HPDE6-E6E7 (cell line): ENCODE data around the gene RAPGEF2.
"Not testable (repeated sequence)": the region's sequence is repeated elsewhere in the genome, so short reads cannot be mapped to it uniquely, and the experiment has no call there.

Source experiments
- DNase-seq: peaks from one replicate; pipeline ENCODE4 v3.0.0; 2011; ENCODE audit warnings: missing footprints; ENCODE audit errors: extremely low spot score

Gene RAPGEF2

DNA sequence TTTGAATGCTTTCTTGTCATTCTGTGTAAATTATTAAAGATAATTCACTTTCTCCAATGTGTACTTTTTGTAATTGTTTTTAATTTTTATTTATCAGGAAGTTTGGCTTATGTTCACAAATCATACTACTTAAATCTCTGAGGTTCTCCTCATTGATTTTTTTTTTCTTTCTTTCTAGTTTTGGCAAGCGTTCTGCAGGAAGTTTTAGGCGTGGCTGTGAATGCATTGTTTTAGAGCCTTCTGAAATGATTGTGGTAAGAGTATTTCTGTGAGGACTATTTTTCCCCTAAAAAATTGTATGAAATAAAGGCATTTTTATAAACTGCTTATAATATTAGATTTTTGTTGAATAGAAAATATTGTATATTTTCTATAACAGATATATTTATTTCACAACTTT is 135.8 kb downstream of the RAPGEF2 start:
- no peak for DNase-seq

DNA sequence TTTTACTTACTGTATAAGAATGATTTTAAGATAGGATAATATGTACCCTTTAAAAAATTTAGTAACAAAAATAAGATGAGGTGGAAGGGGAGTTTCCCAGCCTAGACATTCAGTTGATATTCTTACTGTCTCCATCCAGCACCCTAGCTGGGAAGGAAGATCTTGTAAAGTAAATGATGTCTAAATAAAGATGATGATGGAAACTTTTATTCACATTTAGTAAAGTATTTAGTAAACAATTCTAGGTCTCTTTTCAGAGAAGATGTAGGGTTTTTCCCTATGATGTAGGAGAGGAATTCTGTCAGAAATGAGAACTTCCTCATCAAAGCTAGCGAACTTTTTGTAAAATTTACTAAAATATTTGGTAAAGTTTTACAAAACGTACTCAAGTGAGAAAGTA is 136.8 kb downstream of the RAPGEF2 start:
- DNase-seq, result no peak

DNA sequence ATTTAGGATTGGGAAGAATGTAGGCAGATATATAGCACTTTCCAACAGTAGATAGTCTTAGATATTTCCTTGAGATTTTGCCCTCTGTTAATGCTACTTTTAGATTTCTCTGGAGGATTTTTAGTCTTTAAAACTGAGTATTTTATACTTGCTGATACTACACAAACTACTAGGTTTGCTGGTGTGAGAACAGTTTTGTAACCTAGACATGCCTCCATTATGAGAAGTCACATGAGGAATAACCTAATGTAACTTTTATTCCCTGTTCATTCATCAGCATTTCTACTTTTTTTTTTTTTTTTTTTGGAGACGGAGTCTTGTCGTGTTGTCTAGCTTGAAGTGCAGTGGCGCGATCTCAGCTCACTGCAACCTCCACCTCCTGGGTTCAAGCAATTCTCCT is 137.2 kb downstream of the RAPGEF2 start:
- DNase-seq, result no peak

DNA sequence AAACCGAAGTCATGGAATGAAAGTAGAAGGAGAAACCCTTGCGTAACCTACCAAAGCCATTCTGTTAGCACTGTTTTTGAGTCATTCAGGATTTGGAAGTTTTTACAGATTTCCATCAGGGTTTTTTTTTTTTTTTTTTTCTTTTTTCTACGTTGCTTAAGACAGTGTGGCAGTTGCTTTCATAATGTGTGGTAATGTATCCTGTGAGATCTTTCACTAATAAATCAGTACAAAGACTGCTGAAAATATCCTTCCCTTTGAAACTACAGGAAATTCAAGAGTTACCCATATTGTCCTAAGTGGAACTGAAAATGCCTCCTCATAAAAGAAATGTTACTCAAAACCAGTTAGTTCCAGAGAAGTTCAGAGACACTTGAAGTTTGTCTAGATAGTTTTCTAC is 137.8 kb downstream of the RAPGEF2 start:
- DNase-seq, result no peak

DNA sequence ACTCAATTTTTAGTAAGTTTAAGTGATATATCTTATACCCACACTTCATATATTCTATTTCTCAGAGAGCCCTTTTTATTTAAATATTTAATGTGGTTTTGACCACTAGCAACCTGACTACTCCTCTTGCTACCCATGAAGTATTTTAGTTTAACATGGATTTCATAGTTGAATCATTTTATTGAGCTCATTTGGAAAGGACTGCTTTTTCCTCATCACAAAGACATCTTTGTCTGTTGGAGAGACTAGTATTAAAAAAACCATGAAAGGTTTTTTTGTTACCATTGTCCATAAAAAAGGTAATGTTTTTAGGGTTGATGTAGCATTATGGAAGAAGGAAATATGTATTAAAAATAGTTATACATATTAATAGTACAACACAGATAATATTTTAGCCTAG is 139.5 kb downstream of the RAPGEF2 start:
- DNase-seq, result no peak

DNA sequence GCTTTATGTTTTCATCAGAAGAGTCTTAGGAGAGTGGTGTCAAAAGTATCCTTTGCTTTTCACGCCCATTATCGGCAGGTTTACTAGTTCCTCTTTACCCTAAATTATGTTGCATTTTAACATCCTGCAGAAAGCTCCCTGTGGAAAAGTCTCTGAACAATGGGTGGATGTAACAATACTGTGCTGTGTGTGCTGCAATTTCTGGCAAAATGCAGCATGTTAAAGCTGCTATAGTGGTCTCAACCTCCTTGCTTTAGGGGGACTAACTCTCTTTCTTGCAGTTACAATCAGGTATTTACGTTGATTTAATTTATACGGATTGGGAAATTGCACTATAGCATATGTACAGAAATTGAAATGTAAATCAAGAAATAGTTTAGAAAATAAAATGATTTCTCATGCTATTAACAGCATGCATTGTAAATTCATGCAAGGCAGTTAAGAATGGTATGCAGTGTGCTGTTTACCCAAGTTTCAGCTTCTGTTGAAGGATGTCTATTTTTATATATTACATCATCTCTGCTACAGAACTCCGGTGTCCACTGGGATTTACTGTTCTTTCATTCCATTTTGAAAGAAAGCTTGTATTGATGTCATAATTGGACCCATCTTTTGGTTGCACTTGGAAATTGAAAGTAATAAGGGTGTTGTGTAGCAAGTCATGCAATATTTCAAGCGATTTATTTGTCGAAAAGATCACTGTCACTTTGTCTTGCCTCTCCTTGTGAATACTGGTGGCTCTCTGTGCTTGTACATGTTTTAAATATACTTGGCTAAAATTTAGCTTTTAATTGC is 145.7 kb downstream of the RAPGEF2 start:
- DNase-seq, result no peak

DNA sequence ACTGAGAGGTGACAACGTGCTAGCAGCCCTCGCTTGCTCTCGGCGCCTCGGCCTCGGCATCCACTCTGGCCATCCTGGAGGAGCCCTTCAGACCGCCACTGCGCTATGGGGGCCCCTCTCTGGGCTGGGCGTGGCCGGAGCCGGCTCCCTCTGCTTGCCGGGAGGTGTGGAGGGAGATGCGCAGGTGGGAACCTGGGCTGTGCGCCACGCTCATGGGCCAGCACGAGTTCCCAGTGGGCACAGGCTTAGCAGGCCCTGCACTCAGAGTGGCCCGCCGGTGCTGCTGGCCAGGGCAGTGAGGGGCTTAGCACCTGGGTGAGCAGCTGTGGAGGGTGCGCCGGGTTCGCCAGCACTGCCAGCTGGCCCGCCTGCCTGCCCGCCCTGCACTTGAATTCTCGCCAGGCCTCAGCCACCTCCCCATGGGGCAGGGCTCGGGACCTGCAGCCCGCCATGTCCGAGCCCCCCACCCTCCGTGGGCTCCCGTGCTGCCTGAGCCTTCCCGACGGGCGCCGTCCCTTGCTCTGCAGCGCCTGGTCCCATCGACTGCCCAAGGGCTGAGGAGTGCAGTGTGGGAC is 148.0 kb downstream of the RAPGEF2 start:
- no peak for DNase-seq

DNA sequence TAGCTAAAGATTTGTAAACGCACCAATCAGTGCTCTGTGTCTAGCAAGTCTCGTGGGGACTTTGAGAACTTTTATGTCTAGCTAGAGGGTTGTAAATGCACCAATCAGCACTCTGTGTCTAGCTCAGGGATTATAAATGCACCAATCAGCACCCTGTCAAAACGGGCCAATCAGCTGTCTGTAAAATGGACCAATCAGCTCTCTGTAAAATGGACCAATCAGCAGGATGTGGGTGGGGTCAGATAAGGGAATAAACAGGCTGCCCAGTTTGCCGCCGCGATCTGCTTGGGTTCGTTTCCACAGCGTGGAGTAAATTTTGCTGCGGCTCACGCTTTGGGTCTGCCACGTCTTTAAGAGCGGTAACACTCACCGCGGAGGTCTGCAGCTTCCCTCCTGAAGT is 148.7 kb downstream of the RAPGEF2 start:
- DNase-seq, result not testable (repeated sequence)

DNA sequence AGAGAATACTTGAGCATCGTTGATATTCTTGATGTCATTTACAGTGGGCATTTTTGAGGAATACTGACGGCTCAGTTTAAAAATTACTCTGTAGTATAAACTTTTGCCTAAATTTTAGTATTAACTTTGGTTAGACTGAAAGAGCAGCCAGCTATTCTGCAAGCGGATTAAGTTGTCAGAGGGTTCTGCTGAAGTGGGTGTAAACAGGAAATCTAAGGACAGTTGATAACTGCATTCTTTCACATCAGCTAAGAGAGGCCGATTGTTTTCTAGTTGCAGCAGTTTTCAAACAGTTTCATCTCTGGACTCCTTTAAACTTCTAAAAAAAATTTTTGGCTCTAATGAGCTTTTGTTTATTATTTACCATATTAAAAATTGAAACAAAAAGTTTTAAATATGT is 149.6 kb downstream of the RAPGEF2 start:
- DNase-seq, result no peak

DNA sequence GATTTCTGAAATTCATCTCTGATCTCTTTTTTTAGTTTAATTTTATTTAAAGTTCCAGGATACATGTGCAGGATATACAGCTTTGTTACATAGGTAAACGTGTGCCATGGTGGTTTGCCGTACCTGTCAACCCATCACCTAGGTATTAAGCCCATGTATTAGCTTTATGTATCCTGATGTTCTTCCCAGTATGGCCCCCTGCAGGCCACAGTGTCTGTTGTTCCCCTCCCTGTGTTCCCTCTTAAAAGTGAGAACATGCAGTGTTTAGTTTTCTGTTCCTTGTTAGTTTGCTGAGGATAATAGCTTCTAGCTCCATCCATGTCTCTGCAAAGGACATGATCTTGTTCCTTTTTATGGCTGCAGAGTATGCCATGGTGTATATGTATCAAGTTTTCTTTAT is 153.2 kb downstream of the RAPGEF2 start:
- no peak for DNase-seq

DNA sequence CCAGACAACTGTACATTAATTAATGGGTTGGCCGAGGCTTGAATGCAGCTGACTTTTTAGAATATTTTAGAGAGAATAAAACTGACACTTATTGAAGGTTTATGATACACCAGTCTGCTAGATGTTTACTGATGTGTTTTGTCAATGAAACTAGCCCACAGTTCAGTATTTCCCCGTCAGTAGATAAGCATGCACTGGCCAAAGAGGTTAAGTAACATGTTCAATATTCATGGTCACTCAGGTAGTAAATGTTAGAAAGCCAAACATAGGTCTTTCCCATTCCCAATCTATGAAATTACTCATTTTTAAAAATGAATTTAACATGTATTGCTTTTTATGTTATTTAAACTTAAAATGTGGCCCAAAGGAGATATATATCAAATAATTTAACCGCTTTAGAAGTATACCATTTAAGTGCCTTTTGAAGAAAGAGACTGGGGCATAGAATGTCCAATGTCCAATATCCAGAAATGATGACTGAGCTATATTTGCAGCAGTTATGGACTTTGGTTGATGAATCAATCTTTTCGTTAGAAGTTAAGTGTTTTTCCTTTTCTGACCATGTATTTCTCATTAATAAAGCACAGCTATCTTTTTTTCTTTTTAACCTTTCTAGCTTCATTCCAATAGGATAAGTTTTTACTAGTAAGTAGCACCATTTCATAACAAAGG is 156.1 kb downstream of the RAPGEF2 start:
- no peak for DNase-seq

DNA sequence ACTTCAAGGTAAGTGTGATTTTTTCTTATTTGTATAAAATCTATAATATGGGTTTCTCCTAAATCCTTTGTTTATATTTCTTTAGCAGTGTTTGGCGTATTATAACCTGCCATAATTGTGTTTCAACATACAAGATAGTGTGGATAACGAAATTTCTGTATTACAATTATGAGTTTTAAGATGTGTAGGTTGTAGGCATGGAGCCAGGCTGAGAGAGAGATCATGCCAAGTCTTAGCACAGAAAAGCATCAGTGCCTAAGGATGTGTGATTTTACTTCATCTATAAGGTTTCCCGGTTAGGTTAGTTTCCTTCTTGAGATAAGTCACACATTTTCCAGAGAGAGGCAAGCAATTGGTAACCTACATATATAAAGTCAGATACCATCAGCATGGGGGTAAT is 161.2 kb downstream of the RAPGEF2 start:
- DNase-seq, result no peak

DNA sequence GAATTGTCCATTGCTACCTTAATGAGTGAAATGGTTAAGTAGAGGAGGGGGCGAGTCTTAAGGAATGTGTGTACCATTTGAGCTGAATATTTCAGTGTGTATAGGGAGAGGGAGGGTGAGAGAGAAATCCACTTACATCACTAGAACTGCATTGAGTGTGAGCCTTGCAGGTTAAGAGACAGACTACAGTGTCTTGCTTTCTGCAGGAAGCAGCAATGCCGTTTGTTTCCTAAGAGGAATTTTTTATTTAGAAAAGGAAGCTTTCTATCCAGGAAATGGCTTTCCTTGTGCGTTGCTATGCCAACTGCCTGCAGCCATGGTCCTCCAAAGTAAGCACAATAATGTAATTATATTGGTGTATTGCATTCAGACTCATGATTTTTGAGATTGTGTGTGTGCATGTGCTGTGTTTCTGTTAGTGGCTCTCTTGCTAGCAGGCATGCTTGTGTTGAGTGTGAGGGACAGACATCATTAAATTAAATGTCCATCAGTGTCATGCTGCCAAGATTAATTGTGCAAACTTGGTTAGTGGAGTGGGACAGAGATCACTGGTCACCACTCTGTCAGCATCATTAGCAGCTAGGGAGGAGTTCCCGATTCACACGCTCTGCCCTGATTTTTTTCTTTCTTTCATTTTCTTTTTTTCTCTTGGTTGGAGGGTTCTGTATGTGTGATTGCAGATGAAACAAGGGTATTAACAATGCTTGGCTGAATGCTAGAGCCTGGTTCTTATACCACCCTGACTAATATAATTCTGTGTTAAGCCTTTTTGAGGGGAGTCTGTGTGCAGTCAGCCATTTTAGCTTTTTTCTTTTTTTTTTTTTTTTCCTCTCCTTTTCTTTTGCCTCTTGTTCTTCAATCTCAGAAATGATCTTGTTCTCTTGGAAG is 164.3 kb downstream of the RAPGEF2 start:
- DNase-seq, result no peak

DNA sequence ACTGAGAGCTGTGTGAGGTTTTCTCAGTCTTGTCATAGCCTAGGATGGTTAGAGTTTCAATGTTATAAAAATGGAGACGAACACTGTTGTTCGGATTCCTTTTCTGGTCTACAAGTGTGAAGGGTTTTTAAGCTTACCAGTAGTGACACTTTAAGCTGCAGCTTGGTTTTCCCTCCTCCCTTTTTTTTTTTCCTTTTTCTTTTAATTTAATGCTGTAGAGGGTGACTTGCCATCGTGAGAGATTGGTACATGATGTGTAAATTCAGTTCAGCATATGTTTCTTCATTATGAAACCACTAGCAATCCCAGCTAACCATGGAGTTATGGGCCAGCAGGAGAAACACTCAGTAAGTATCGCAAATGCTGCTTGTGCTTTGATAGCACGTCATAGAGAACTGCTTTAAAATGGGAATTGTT is 165.0 kb downstream of the RAPGEF2 start:
- DNase-seq, result no peak

DNA sequence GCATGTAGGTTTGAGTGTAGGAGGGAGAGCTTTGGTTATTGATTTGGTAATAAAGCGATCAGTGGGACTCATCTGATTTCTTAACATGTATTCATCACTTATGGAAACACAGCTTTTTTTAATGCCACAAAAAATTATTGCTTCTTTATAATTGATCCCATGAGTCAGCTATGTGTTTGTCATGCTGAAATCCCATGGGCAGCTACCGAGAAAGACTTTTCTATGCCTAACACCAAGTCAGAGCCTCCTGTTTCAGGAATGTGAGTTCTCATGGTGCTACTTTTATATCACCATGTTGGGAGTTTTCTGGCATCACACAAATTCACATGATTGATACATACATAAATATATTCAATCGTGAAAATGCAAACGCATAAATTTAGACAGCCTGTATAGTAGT is 165.7 kb downstream of the RAPGEF2 start:
- no peak for DNase-seq

DNA sequence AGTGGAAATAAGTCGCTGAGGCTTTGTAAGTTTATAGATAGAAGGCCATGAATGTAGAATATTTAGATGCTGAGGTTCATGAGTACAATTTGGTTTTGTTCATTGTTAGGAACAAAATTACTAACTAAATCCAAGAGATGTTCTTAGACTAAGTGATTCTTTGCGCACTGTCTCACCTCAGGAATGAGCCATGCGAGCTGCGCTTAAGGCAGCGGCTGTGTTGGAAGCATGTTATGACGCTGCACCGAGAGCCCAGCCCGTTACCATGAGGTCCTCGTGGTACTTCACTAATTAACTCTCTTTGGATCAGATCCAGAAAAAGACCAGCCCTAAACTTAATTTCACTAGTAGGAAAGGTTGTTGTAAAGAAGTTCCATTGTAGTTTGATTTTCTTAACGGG is 166.2 kb downstream of the RAPGEF2 start:
- DNase-seq, result no peak

DNA sequence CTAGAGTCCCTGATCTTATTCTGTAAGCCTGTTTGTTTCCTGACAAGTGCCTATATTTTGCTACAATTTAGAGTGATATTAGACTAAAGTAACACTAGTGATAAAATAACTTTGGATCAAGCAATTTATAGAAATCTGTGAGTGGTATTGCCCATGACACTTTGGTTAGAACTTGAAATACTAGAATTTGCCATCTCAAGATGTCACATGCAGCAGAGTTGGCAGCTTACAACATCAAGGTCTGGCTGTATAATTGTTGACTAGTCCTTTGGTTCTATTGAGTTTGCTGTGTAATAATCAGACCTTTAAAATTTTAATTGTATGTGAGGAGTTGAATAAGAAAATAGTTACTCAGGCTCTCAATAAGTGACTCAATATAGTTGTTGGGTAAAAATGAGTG is 167.1 kb downstream of the RAPGEF2 start:
- no peak for DNase-seq

DNA sequence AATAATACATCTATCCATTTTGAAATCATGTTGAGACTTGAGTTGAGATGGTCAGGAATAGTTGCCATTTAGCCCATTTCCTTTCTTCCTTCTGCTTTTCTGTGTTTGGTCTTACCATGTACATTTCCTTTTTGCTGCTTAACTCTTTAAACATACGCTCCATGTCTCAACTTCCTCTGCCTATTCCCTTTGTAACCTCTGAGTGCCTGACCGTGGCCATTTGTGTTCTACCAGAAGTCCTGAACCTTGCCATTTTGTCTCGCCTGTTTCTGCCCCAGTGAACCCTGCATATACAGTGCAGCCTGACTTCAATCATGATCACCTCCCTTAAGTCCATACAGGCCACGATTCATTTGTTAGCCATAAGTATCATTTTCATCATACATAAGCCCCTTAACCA is 169.0 kb downstream of the RAPGEF2 start:
- no peak for DNase-seq

DNA sequence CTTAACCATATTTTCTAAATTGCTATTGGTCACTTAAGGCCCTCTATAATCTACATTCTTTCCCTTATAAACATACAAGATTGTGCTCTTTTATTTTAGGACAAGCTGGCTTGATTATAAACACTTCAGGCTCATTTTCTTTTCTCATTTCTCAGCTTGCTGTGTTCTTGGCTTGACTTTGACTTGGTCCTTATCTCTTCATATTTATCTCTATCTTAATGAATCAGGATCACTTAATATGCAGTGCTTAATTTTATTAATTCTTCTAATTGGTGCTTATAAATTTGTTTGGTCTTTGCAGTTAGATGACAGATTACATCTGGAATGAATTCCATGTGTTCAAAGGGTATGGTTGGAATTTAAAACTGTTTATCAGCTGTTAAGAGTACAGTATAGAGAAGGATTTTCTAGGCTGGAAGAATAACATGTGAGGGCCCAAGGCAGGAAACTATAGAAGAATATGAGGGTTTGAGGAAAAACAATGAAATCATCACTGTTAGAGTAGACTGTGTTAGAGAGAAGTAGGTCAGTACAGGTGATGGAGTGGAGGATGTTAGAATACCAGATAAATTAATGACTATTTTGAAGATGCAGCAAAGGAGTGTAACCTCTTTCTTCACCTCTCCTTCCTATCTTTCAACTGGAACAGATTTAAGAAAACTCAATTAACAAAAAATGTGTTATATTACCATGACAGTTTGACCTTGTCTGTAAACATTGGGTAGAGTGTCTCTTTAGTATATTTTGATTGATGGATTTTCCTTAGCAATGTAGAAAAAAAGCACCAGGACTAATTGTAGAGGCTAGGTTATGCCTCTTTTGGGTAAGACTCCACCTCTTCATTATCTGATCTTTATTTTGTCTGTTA is 169.6 kb downstream of the RAPGEF2 start:
- DNase-seq, result no peak

DNA sequence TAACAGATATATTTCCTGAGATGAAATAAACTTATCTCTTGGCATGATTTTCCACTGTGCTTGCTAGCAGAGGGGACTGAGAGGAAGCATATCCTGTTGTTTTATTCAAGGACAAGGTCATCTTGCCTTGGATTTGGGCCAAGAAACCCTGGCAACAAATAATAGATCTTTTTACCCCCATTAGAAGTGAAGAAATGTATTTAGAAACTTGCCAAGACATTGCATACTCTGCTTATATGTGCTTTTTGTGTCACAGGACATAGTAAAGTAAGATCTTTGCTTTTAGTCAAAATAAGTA is 170.2 kb downstream of the RAPGEF2 start:
- DNase-seq, result no peak

DNA sequence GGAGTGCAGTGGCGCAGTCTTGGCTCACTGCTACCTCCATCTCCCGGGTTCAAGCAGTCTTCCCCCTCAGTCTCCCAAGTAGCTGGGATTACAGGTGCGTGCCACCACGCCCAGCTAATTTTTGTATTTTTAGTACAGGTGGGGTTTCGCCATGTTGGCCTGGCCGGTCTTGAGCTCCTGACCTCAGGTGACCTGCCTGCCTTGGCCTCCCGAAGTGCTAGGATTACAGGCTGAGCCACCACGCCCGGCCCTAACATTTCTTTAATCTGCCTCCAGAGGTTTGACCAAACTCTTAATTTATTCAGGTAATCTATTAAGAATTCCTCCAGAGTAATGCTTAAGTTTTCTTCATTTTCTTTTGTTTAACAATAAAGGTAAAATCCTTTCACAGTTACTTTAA is 171.0 kb downstream of the RAPGEF2 start:
- DNase-seq, result no peak
